HG03575 (cell line): ENCODE results near the gene ANOS1.

ENCODE experiments used
- ATAC-seq: cut with Tn5 transposase; IDR thresholded peaks from one replicate; pipeline ENCODE4 v1.9.1; 2021; ENCODE audit not compliant: unreplicated experiment, insufficient number of reproducible peaks, low FRiP score; ENCODE audit errors: extremely low read depth

ANOS1 gene

GRCh38 chrX:8721536-8721935 is 10.4 kb downstream of the ANOS1 start:
- ATAC-seq = no peak

- ATAC-seq = no peak
Measured at GRCh38 chrX:8720136-8720535, 11.8 kb downstream of the ANOS1 start.

GRCh38 chrX:8717354-8717753 is 14.6 kb downstream of the ANOS1 start:
- no peak for ATAC-seq

GRCh38 chrX:8714164-8714563 is 17.8 kb downstream of the ANOS1 start:
- no peak for ATAC-seq

- no peak for ATAC-seq
Measured at GRCh38 chrX:8711401-8711800, 20.5 kb downstream of the ANOS1 start.

- ATAC-seq = no peak
Measured at GRCh38 chrX:8704184-8704583, 27.8 kb downstream of the ANOS1 start.

- ATAC-seq = no peak
Measured at GRCh38 chrX:8692871-8693270, 39.1 kb downstream of the ANOS1 start.

GRCh38 chrX:8689473-8689872 is 42.5 kb downstream of the ANOS1 start:
- no peak for ATAC-seq

- no peak for ATAC-seq
Measured at GRCh38 chrX:8688776-8689175, 43.2 kb downstream of the ANOS1 start.

GRCh38 chrX:8684201-8684965 is 47.6 kb downstream of the ANOS1 start:
- no peak for ATAC-seq

GRCh38 chrX:8683687-8684086 is 48.2 kb downstream of the ANOS1 start:
- no peak for ATAC-seq

- no peak for ATAC-seq
Measured at GRCh38 chrX:8679550-8679949, 52.4 kb downstream of the ANOS1 start.

- ATAC-seq = no peak
Measured at GRCh38 chrX:8675006-8675630, 56.8 kb downstream of the ANOS1 start.

GRCh38 chrX:8673201-8673600 is 58.7 kb downstream of the ANOS1 start:
- no peak for ATAC-seq

GRCh38 chrX:8672176-8672575 is 59.8 kb downstream of the ANOS1 start:
- no peak for ATAC-seq

- no peak for ATAC-seq
Measured at GRCh38 chrX:8668813-8669212, 63.1 kb downstream of the ANOS1 start.

GRCh38 chrX:8663325-8663724 is 68.6 kb downstream of the ANOS1 start:
- no peak for ATAC-seq

GRCh38 chrX:8657883-8658282 is 74.1 kb downstream of the ANOS1 start:
- no peak for ATAC-seq

- ATAC-seq = no peak
Measured at GRCh38 chrX:8653956-8654355, 78.0 kb downstream of the ANOS1 start.

GRCh38 chrX:8649969-8650368 is 82.0 kb downstream of the ANOS1 start:
- ATAC-seq = no peak

GRCh38 chrX:8647176-8647575 is 84.8 kb downstream of the ANOS1 start:
- no peak for ATAC-seq
